ENCODE data around the gene PFKM.

PFKM gene

DNA sequence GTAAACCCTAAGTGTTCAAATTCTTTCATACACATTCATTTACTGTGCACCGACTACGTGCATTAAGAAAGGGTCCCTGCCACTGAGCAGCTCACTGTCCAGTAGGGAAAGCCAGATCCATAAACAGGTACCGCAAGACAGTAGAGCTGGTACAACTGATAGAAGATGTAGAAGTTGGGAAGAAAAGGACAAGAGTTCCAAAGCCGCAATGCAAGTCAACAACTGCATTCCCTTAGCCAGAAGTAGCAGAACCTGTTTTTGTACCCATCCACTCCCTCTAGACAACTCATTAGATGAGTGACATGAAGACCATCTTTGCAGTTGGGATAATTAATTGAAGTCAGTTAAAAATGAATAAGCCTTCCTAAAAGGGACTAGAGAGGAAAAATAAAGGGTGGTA, 14.6 kb upstream of the PFKM start:
- H3K9ac ChIP-seq (ENCODE audit: low read length), result peak overlapping the region; percentile 96
- no peaks in the 10 kb centered on the region for H3K27me3 ChIP-seq (ENCODE audit: insufficient read depth, low read length)
- no peak for TF ChIP-seq EZH2 (IDR thresholded peaks at IDR 0.05; ENCODE audit: borderline replicate concordance, low read length)
- TF ChIP-seq, protein P1, sequence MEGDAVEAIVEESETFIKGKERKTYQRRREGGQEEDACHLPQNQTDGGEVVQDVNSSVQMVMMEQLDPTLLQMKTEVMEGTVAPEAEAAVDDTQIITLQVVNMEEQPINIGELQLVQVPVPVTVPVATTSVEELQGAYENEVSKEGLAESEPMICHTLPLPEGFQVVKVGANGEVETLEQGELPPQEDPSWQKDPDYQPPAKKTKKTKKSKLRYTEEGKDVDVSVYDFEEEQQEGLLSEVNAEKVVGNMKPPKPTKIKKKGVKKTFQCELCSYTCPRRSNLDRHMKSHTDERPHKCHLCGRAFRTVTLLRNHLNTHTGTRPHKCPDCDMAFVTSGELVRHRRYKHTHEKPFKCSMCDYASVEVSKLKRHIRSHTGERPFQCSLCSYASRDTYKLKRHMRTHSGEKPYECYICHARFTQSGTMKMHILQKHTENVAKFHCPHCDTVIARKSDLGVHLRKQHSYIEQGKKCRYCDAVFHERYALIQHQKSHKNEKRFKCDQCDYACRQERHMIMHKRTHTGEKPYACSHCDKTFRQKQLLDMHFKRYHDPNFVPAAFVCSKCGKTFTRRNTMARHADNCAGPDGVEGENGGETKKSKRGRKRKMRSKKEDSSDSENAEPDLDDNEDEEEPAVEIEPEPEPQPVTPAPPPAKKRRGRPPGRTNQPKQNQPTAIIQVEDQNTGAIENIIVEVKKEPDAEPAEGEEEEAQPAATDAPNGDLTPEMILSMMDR (IDR thresholded peaks at IDR 0.05; ENCODE audit: low read length), result no peak
- peak overlapping the region; percentile 94 for H3K27ac ChIP-seq (ENCODE audit: low read depth, low read length, poor library complexity, severe bottlenecking)
- peaks cover 6% of the 10 kb centered on the region; the same call in 1 of the 2 replicates for H3K36me3 ChIP-seq (ENCODE audit: insufficient read depth, low read length)
- H2AFZ ChIP-seq (ENCODE audit: low read length), result no peak overlapping the region
- H4K20me1 ChIP-seq (ENCODE audit: insufficient read depth, low read length), result no peaks in the 10 kb centered on the region
- no peaks in the 10 kb centered on the region for H3K9me2 ChIP-seq (ENCODE audit: low read depth, low read length)
- no peaks in the 10 kb centered on the region for H3K9me3 ChIP-seq (ENCODE audit: low read length)
- peak overlapping the region; percentile 87 for H3K4me3 ChIP-seq (ENCODE audit: low read depth, low read length, poor library complexity, severe bottlenecking)
- H3K4me1 ChIP-seq (ENCODE audit: insufficient read depth, low read length, severe bottlenecking), result peaks cover 44% of the 10 kb centered on the region
- H3K79me2 ChIP-seq (ENCODE audit: insufficient read depth, low read length), result peaks cover 52% of the 10 kb centered on the region
- H3F3A ChIP-seq (ENCODE audit: insufficient read depth, low read length), result no peaks in the 10 kb centered on the region
- peak overlapping the region; percentile 94 for H3K4me2 ChIP-seq (ENCODE audit: low read length)

DNA sequence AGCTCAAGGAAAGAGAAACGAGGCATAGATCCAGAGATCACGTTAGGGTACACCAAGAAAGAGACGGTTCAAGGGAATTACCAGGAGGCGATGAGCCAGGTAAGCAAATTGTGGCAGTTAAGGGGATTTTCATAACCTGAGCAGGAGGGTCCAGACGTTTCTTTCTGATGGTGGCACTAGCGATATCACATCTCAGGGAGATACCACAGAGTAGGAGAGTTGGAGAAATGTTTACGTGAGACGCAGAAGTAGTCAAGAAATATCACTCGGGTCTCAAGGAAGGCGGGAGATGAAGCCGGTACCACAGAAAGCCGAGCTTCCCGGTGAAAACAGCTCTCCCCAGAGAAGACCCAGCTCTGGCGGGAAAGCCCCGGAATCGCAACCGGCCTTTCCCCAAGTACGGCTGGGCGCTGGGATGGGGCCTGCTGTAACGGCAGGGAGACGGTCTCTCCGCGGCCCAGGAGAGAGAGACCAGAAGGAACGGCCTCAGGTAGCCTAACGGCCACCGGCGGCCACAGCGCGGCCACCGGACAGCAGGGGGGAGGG, 13.8 kb upstream of the PFKM start:
- no peak for TF ChIP-seq EZH2 (IDR thresholded peaks at IDR 0.05; ENCODE audit: borderline replicate concordance, low read length)
- TF ChIP-seq, protein P1 (IDR thresholded peaks at IDR 0.05; ENCODE audit: low read length), result no peak
- H3K9me3 ChIP-seq (ENCODE audit: low read length), result no peaks in the 10 kb centered on the region
- peaks cover 45% of the 10 kb centered on the region for H3K79me2 ChIP-seq (ENCODE audit: insufficient read depth, low read length)
- peak overlapping the region; percentile 94 for H3K4me2 ChIP-seq (ENCODE audit: low read length)
- H2AFZ ChIP-seq (ENCODE audit: low read length), result no peak overlapping the region
- H3K27me3 ChIP-seq (ENCODE audit: insufficient read depth, low read length), result no peaks in the 10 kb centered on the region
- peak overlapping the region; percentile 87 for H3K4me3 ChIP-seq (ENCODE audit: low read depth, low read length, poor library complexity, severe bottlenecking)
- no peaks in the 10 kb centered on the region for H3F3A ChIP-seq (ENCODE audit: insufficient read depth, low read length)
- no peaks in the 10 kb centered on the region for H3K9me2 ChIP-seq (ENCODE audit: low read depth, low read length)
- H3K4me1 ChIP-seq (ENCODE audit: insufficient read depth, low read length, severe bottlenecking), result peaks cover 44% of the 10 kb centered on the region
- H3K27ac ChIP-seq (ENCODE audit: low read depth, low read length, poor library complexity, severe bottlenecking), result peak overlapping the region; percentile 94
- no peaks in the 10 kb centered on the region for H4K20me1 ChIP-seq (ENCODE audit: insufficient read depth, low read length)
- peak overlapping the region; percentile 96 for H3K9ac ChIP-seq (ENCODE audit: low read length)
- no peaks in the 10 kb centered on the region; the same call in 1 of the 2 replicates for H3K36me3 ChIP-seq (ENCODE audit: insufficient read depth, low read length)

DNA sequence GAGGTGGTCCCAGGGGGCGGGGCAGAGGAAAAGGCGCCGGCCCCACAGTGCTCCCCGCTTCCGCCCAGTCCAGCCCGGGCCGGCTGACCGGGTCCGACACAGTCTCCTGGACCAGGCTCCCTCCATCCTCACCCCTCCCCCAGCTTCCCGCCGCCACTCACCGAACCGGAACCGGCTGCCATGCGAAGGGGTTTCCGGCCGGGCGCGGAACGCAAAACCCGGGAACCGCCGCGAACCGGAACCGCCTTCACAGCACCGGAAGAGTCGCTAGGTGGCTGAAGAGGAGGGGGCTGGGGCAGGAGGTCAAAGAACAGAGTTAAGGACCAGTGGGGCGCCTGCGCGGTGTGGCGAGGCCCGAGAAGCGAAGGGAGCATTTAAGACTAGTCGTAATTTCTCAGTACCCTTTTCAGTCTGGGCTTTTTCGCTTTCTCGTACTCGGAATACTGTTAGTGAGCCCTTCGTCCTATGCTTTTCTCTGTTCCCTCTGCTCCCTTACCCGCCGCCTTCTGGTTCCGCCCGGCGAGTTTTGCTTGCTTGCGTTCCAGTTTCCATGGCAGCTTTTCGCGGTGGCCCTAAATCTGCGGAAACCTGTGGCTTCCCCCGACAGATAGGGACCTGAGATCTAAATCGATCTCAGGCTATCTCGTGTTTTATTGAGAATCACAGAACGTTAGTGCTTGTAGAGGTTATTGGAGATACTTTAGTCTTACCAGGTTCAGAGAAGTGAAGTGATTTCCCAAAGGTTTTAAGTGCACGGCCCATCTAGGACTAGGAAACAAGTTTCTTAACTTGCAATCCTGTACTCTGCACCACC, 13.1 kb upstream of the PFKM start, which contains the start of gene SENP1:
Gene SENP1 (minus strand): TSS at position 213 of the 814 bp plus-strand sequence. CDS start 4,607 bp downstream, outside the sequence.
- Histone ChIP-seq H3K9me2 (ENCODE audit: low read depth, low read length) (no peaks in the 10 kb centered on the region), H3K27ac (ENCODE audit: low read depth, low read length, poor library complexity, severe bottlenecking) (peak within 1 kb of the TSS; percentile 94), H3K9ac (ENCODE audit: low read length) (peak within 1 kb of the TSS; percentile 96), H2AFZ (ENCODE audit: low read length) (peak within 1 kb of the TSS; percentile 24; the same call in 1 of the 2 replicates), H3K27me3 (ENCODE audit: insufficient read depth, low read length) (no peaks in the 10 kb centered on the region), H3K79me2 (ENCODE audit: insufficient read depth, low read length) (peaks cover 40% of the 10 kb centered on the region), H3K9me3 (ENCODE audit: low read length) (no peaks in the 10 kb centered on the region), H3K4me3 (ENCODE audit: low read depth, low read length, poor library complexity, severe bottlenecking) (peak within 1 kb of the TSS; percentile 87), H3K36me3 (ENCODE audit: insufficient read depth, low read length) (no peaks in the 10 kb centered on the region), H3K4me2 (ENCODE audit: low read length) (peak within 1 kb of the TSS; percentile 94), H3F3A (ENCODE audit: insufficient read depth, low read length) (no peaks in the 10 kb centered on the region), H4K20me1 (ENCODE audit: insufficient read depth, low read length) (no peaks in the 10 kb centered on the region), H3K4me1 (ENCODE audit: insufficient read depth, low read length, severe bottlenecking) (peaks cover 44% of the 10 kb centered on the region)
- TF ChIP-seq, protein P1 (IDR thresholded peaks at IDR 0.05; ENCODE audit: low read length), result no peak
- no peak for TF ChIP-seq EZH2 (IDR thresholded peaks at IDR 0.05; ENCODE audit: borderline replicate concordance, low read length)
